HepG2 (cell line): ENCODE measurements around the gene TNFRSF18. TPM values are rescaled to one million over a fixed set of nuclear protein-coding genes. Genes with fewer than 3 reads are reported as not detected.

Experiments used
- BATF2 ChIP-seq: sonication (generic); formaldehyde crosslinking; IDR thresholded peaks from 2 replicates; pipeline ENCODE4 v1.8.0; 2022; ENCODE audit warnings: mild to moderate bottlenecking, missing genetic modification reagents, moderate library complexity
- DRAP1 ChIP-seq: IDR thresholded peaks from 2 replicates; pipeline ENCODE4 v1.6.1; 2016; ENCODE audit warnings: missing genetic modification reagents, missing compliant biosample characterization
- ETV6 ChIP-seq: sonication (generic); formaldehyde crosslinking; conservative IDR thresholded peaks from 2 replicates; pipeline ENCODE4 v1.4.0; 2020; ENCODE audit warnings: missing genetic modification reagents
- FOXP1 ChIP-seq, 2 experiments: fragments of 450-650 bp in 1 of 2; IDR thresholded peaks; 2 replicates each; pipeline ENCODE4 v1.6.1; 2017 to 2018; ENCODE audit warnings: antibody characterized with exemption in 1 of 2
- KAT7 ChIP-seq: IDR thresholded peaks from 2 replicates; pipeline ENCODE4 v1.6.1; 2018; ENCODE audit warnings: borderline replicate concordance, missing compliant biosample characterization
- MED13 ChIP-seq: sonication (generic); formaldehyde crosslinking; IDR thresholded peaks from 2 replicates; pipeline ENCODE4 v1.5.0; 2020; ENCODE audit warnings: missing genetic modification reagents
- MIER3 ChIP-seq: IDR thresholded peaks from 2 replicates; pipeline ENCODE4 v1.6.1; 2016; ENCODE audit warnings: missing compliant biosample characterization, borderline replicate concordance
- NR0B2 ChIP-seq: sonication (generic); formaldehyde crosslinking; IDR thresholded peaks from 2 replicates; pipeline ENCODE4 v1.4.0; 2020; ENCODE audit warnings: mild to moderate bottlenecking, missing genetic modification reagents
- TAF1 ChIP-seq: sonication (generic); formaldehyde crosslinking; IDR thresholded peaks from 2 replicates; pipeline ENCODE4 v1.4.0; 2020; ENCODE audit warnings: missing genetic modification reagents
- THRA ChIP-seq: sonication (generic); formaldehyde crosslinking; IDR thresholded peaks from 2 replicates; pipeline ENCODE4 v1.4.0; 2020; ENCODE audit warnings: missing genetic modification reagents, borderline replicate concordance
- ZBTB2 ChIP-seq: sonication (generic); formaldehyde crosslinking; IDR thresholded peaks from 2 replicates; pipeline ENCODE4 v1.8.0; 2022; ENCODE audit warnings: low read depth, missing genetic modification reagents
- ZFP90 ChIP-seq: sonication (generic); formaldehyde crosslinking; IDR thresholded peaks from 2 replicates; pipeline ENCODE4 v1.8.0; 2022; ENCODE audit warnings: missing genetic modification reagents, mild to moderate bottlenecking, inconsistent platforms, borderline replicate concordance
- ZFYVE20 ChIP-seq: sonication (generic); formaldehyde crosslinking; IDR thresholded peaks from 2 replicates; pipeline ENCODE4 v1.8.0; 2023; ENCODE audit warnings: low read depth, mild to moderate bottlenecking, moderate library complexity, missing genetic modification reagents, borderline replicate concordance
- ZGPAT ChIP-seq: IDR thresholded peaks from 2 replicates; pipeline ENCODE4 v1.6.1; 2016; ENCODE audit warnings: mild to moderate bottlenecking
- ZNF180 ChIP-seq: sonication (generic); formaldehyde crosslinking; IDR thresholded peaks from 2 replicates; pipeline ENCODE4 v1.4.0; 2020; ENCODE audit warnings: low read depth, missing genetic modification reagents, borderline replicate concordance
- ZNF44 ChIP-seq: sonication (generic); formaldehyde crosslinking; IDR thresholded peaks from 2 replicates; pipeline ENCODE4 v1.5.1; 2020; ENCODE audit warnings: mild to moderate bottlenecking, missing genetic modification reagents
- ZNF800 ChIP-seq: sonication (generic); formaldehyde crosslinking; IDR thresholded peaks from 2 replicates; pipeline ENCODE4 v1.4.0; 2020; ENCODE audit warnings: missing genetic modification reagents
- ZNF850 ChIP-seq: sonication (generic); formaldehyde crosslinking; conservative IDR thresholded peaks from 2 replicates; pipeline ENCODE4 v1.9.0; 2021; ENCODE audit warnings: mild to moderate bottlenecking, missing genetic modification reagents
- ZSCAN29 ChIP-seq: sonication (generic); formaldehyde crosslinking; conservative IDR thresholded peaks from 2 replicates; pipeline ENCODE4 v1.4.0; 2020; ENCODE audit warnings: mild to moderate bottlenecking, missing genetic modification reagents
- ZZZ3 ChIP-seq: sonication (generic); formaldehyde crosslinking; IDR thresholded peaks from 2 replicates; pipeline ENCODE4 v1.4.0; 2020; ENCODE audit warnings: missing genetic modification reagents, mild to moderate bottlenecking, borderline replicate concordance
- polyA plus RNA-seq, 8 experiments: library from polyadenylated mRNA; depleted of rRNA in 3 of 8; stranded (reverse) in 7 of 8; unstranded in 1 of 8; fragments of >200 nt; fragmentation: Illumina TruSeq in 4 of 8; extraction: Trizol in 4 of 8; gene quantifications; 2 replicates each; pipeline versions ENCODE4 v1.2.1 to v1.2.3, GENCODE V29; 2011 to 2016; ENCODE audit warnings: low read depth in 4 of 8, missing spikeins in 1 of 8, mixed read lengths in 1 of 8; ENCODE audit not compliant: insufficient read depth in 1 of 8
- total RNA-seq, 5 experiments: library from RNA; depleted of rRNA; stranded (reverse); fragments of >200 nt; fragmentation: Illumina TruSeq; extraction: Trizol; gene quantifications; 2 replicates each; pipeline ENCODE4 v1.2.3, GENCODE V29; 2016; ENCODE audit warnings: low read depth in 1 of 5

Gene TNFRSF18
- total and polyA plus RNA-seq, 2 of the 13 experiments (the other 11 are each of a cell fraction or from before 2014, with no cell fraction given) = not detected

GRCh38 chr1:1231400-1232207, 25.2 kb upstream of the TNFRSF18 start, which contains the start of gene SDF4 (continued):
- TF ChIP-seq ZBTB2 (CRISPR knock-in tag) (peak; percentile 66; the same call in 1 of the 2 replicates), TAF1 (CRISPR knock-in tag) (peak; percentile 93), FOXP1 (IDR thresholded peaks at IDR 0.05) (no peak), FOXP1 (CRISPR knock-in tag; IDR thresholded peaks at IDR 0.05) (no peak), THRA (CRISPR knock-in tag) (no peak), ZNF800 (CRISPR knock-in tag) (no peak), ZSCAN29 (CRISPR knock-in tag) (peak; percentile 94; the same call in 1 of the 2 replicates), BATF2 (CRISPR knock-in tag) (no peak; the same call in 1 of the 2 replicates), ZFP90 (peak; percentile 73; the same call in 1 of the 2 replicates), MIER3 (CRISPR knock-in tag) (peak; percentile 56; the same call in 1 of the 2 replicates), DRAP1 (CRISPR knock-in tag) (peak; percentile 55; the same call in 1 of the 2 replicates), MED13 (no peak), KAT7 (CRISPR knock-in tag) (peak; percentile 88), ZFYVE20 (no peak), ZNF44 (CRISPR knock-in tag) (no peak; the same call in 1 of the 2 replicates), ZNF180 (CRISPR knock-in tag) (no peak), ZGPAT (peak; percentile 75; the same call in 1 of the 2 replicates), ZZZ3 (CRISPR knock-in tag) (0 out of 2 replicates have a peak, but pooled peaks have one; percentile 41), ZNF850 (CRISPR knock-in tag) (no peak), ETV6 (CRISPR knock-in tag) (no peak), NR0B2 (CRISPR knock-in tag) (peak; percentile 49; the same call in 1 of the 2 replicates)
